ENCODE measurements around the gene RRAGB.
"Not testable (repeated sequence)": the region's sequence is repeated elsewhere in the genome, so short reads cannot be mapped to it uniquely, and the experiment has no call there.

The RRAGB gene

GRCh38 chrX:55767100-55767499, 49.6 kb downstream of the RRAGB start:
- no peak for DNase-seq (ENCODE audit: low read depth in 2 of 2, low spot score in 1 of 2)

GRCh38 chrX:55774419-55774818, 56.9 kb downstream of the RRAGB start:
- not testable (repeated sequence) for DNase-seq (ENCODE audit: low read depth in 2 of 2, low spot score in 1 of 2)

DNA sequence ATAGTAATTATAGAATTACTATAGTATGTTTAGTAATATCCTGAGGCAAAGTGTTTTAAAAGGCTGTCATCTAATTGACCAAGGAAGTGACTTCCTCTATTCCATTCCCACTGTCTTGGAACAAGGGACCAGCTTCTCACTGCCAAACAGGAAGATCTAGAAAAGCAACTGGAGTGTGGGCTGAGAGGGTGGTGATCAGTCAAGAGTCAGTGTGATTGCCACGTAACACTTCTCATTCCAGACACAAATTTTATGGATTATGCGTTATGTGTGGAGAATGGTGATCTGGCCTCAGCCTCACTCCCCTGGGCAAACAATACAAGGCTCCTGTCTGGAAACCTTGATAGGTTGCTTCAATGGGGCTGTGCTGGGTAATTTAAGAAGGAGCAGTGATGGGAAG, 60.0 kb downstream of the RRAGB start:
- no peak for DNase-seq (ENCODE audit: low read depth in 2 of 2, low spot score in 1 of 2)

DNA sequence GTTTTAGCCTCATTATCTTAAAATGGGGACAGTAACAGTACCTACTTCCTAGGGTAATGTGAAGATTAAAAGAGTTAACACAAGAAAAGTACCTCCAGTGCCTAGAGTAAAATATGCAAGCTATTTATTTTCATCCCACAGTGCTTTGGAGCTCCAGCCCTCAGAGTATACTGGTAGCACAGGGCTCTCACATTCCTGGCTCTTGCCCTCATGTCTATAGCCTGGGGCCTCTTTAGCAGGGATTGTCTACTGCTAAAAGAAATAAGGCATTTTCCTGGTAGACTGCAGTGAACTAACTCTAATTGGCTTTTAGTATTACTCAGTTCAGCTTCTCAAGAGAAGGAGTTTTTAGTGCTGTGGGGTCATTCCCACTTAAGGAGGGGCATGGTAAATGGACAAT, 60.8 kb downstream of the RRAGB start:
- DNase-seq (ENCODE audit: low read depth in 2 of 2, low spot score in 1 of 2), result no peak

DNA sequence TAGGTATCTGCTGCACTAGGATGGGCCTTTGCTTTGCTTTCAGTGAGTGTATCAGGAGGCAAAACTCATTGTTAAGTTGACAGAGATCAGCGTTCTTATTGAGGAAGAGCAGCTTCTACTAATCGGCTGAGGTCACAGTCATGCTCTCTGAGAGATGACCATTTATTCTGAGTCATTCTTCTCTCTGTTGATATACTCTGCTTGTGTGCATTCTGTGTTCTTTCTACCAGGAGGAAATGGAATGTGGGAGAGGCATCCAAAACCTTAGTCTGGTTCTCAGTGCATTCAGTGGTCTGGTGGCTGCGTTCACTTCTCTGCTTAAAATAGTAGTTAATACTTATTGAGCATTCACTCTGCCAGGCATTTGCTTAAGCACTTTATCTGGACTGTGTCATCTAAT, 66.2 kb downstream of the RRAGB start:
- no peak for DNase-seq (ENCODE audit: low read depth in 2 of 2, low spot score in 1 of 2)

DNA sequence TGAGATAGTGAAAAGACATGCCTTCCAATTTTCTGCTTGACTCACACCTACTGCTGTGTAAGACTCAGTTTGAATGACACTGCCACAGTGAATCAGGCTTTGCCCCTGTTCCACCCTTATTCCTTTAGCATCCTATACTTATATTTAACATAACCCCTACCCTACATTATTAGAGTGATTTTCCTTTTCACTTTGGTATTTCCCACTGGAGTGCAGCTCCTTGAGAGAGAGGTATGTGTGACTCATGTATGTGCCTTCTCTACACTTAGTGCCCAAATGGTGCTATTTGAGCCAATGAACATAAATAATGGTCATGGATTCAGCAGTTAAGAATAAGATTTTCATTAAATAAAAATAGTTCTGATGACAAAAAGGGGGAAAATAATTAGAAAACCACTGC, 69.5 kb downstream of the RRAGB start:
- DNase-seq (ENCODE audit: low read depth in 2 of 2, low spot score in 1 of 2), result no peak

- DNase-seq (ENCODE audit: low read depth in 2 of 2, low spot score in 1 of 2), result no peak
Measured at GRCh38 chrX:55787727-55788126, 70.2 kb downstream of the RRAGB start.

DNA sequence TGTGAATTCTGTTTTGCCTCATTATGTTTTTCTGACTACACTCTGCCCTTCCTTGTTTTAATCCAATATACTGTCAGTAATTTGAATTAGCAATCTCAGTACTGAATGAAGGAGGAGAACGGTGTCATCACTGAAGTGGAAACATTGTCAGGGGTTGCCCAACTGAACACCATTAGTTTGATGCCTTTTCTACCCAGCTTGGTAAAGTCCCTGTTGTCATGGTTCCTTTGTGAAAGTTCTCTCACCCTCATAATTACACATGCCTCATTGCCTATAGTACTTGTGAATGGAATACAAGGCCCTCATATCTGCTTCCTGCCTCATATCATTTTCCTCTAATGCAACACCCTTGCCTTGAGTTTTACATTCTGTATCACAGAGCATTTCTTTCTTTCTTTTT, 76.9 kb downstream of the RRAGB start:
- no peak for DNase-seq (ENCODE audit: low read depth in 2 of 2, low spot score in 1 of 2)

DNA sequence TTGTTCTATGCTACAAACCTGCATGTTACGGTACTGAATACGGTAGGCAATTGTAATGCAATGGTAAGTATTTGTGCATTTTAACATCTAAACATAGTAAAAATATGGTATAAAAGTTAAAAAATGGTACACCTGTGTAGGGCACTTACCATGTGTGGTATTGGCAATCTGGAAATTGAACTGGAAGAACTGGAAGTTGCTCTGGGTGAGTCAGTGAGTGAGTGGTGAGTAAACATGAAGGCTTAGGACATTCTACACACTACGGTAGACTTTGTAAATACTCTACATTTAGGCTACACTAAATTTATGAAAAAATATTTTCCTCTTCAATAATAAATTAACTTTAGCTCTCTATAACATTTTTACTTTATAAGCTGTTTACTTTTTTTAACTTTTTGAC, 78.9 kb downstream of the RRAGB start:
- DNase-seq (ENCODE audit: low read depth in 2 of 2, low spot score in 1 of 2), result no peak

DNA sequence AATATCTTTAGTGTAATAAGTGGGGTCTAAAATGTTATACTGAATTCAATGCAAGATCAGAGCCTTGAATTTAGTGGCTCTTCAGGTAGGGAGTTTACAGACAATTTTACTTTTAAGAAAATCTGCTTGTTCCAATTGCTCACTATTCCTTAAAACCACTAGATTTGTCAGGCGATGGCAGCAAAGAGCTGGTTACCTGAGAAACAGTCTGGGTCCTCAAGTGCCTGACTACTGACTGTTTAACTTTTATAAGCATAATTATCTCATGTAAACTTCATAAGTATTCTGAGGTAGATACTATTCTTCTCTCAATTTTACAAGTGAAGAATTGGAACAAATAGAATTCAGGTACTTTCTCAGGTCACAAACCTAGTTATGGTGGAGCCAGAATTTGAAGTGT, 84.3 kb downstream of the RRAGB start:
- no peak for DNase-seq (ENCODE audit: low read depth in 2 of 2, low spot score in 1 of 2)
